Testis (tissue), 2 donors: Measurements from ENCODE around the gene CDK5.

ENCODE experiments used
- CTCF ChIP-seq, 3 experiments: fragments of 450-650 bp in 2 of 3; fragments of 200-600 bp in 1 of 3; sonication (generic) in 1 of 3; IDR thresholded peaks; one replicate each; pipeline ENCODE4 v1.5.1; 2016 to 2019; ENCODE audit warnings: antibody characterized with exemption in 3 of 3, mild to moderate bottlenecking in 2 of 3, moderate library complexity in 1 of 3
- POLR2A ChIP-seq: fragments of 450-650 bp; IDR thresholded peaks from one replicate; pipeline ENCODE4 v1.6.1; 2017; ENCODE audit warnings: antibody characterized with exemption, mild to moderate bottlenecking, moderate library complexity

GRCh38 chr7:151060113-151060415, 2.4 kb upstream of the CDK5 start:
- no peak for TF ChIP-seq POLR2A
- peak in 1 of 3 experiments; percentile 5 for TF ChIP-seq CTCF (IDR thresholded peaks at IDR 0.05)
